Lung (tissue), 16 donors: ENCODE data around the gene GSTO2. TPM values are rescaled to one million over a fixed set of nuclear protein-coding genes. Genes with fewer than 3 reads are reported as not detected.

ENCODE experiments used
- ATAC-seq: fragments of 200-7000 bp; cut with Tn5 transposase; one replicate; pipeline ENCODE4 v1.9.1; 2020; ENCODE audit warnings: moderate number of reproducible peaks; ENCODE audit not compliant: insufficient read depth, low FRiP score
- DNase-seq, 3 donors: peaks; one replicate each; pipeline ENCODE4 v3.0.0-alpha.2; 2013 to 2017
- H3K27ac ChIP-seq, 2 donors: one replicate each; pipeline ENCODE4 v1.5.1; 2013; ENCODE audit warnings: mild to moderate bottlenecking in 2 of 2, moderate library complexity in 2 of 2, control low read depth in 1 of 2, inconsistent platforms in 1 of 2, low read depth in 1 of 2, low read length in 1 of 2
- H3K27me3 ChIP-seq, 3 donors: one replicate each; pipeline ENCODE4 v1.5.1; 2013; ENCODE audit warnings: low read length in 2 of 3; ENCODE audit not compliant: control insufficient read depth in 3 of 3, insufficient read depth in 3 of 3
- H3K36me3 ChIP-seq, 4 donors: one replicate each; pipeline ENCODE4 v1.5.1; 2013; ENCODE audit warnings: low read length in 4 of 4, mild to moderate bottlenecking in 1 of 4, moderate library complexity in 1 of 4; ENCODE audit not compliant: control insufficient read depth in 4 of 4, insufficient read depth in 4 of 4
- H3K4me1 ChIP-seq, 5 donors: one replicate each; pipeline ENCODE4 v1.5.1; 2013; ENCODE audit warnings: low read length in 5 of 5, mild to moderate bottlenecking in 2 of 5, moderate library complexity in 1 of 5; ENCODE audit not compliant: control insufficient read depth in 5 of 5, insufficient read depth in 5 of 5
- H3K4me3 ChIP-seq: one replicate; pipeline ENCODE4 v1.5.1; 2013; ENCODE audit warnings: mild to moderate bottlenecking, control low read depth, moderate library complexity
- H3K9ac ChIP-seq, 2 donors: one replicate each; pipeline ENCODE4 v1.5.1; 2013; ENCODE audit warnings: low read length in 2 of 2, control low read depth in 1 of 2; ENCODE audit not compliant: insufficient read depth in 1 of 2
- H3K9me3 ChIP-seq, 4 donors: one replicate each; pipeline ENCODE4 v1.5.1; 2013; ENCODE audit warnings: low read length in 3 of 4, mild to moderate bottlenecking in 1 of 4, moderate library complexity in 1 of 4; ENCODE audit not compliant: control insufficient read depth in 4 of 4, insufficient read depth in 3 of 4
- CTCF ChIP-seq: IDR thresholded peaks from 2 replicates; pipeline ENCODE4 v1.5.1; 2012; ENCODE audit warnings: mild to moderate bottlenecking; ENCODE audit errors: control extremely low read depth, extremely low read depth
- WGBS, 2 donors: extraction: QIAGEN DNeasy Blood & Tissue Kit; methylation state at CpG; one replicate each; pipeline ENCODE4 v1.1.7; 2013; 5-methylcytosine and 5-hydroxymethylcytosine counted together
- long read RNA-seq, 5 donors: transcript quantifications; one replicate each; lab custom pipeline, GENCODE V29; 2026
- polyA plus RNA-seq, 2 donors: library from polyadenylated mRNA; stranded (reverse); fragments of 200-250 nt; gene quantifications; one replicate each; pipeline ENCODE4 v1.2.1, GENCODE V29; 2013
- total RNA-seq, 2 donors: library from RNA; depleted of rRNA in 1 of 2; stranded (reverse); fragments of >200 nt in 1 of 2; gene quantifications; one replicate each; pipeline ENCODE4 v1.2.1, GENCODE V29; 2014 to 2021
- donor health status: control.
- donor health status: control.
- donor health status: Bipolar disorder and iron deficiency.
- donor health status: healthy.
- donor health status: DM: yes; HTN: yes; CAD: no.

The GSTO2 gene
- total RNA-seq (10 to 100 TPM; 10.6 to 13.5 TPM), polyA plus RNA-seq (10 to 100 TPM in 1 of 2 donors, 1 to 10 TPM in 1; 6.6 to 25.9 TPM)
- long read RNA-seq, donor 1, full-length matches to known transcripts: 2 of 2 reads
- long read RNA-seq, donor 1, partial matches to known transcripts: 0 of 2 reads
- long read RNA-seq, donor 1, other reads (novel, unspliced or antisense): 0 of 2 reads
- long read RNA-seq, donor 2, full-length matches to known transcripts: 5 of 5 reads
- long read RNA-seq, donor 2, partial matches to known transcripts: 0 of 5 reads
- long read RNA-seq, donor 2, other reads (novel, unspliced or antisense): 0 of 5 reads
- long read RNA-seq, donor 3, full-length matches to known transcripts: 1 of 1 reads
- long read RNA-seq, donor 3, partial matches to known transcripts: 0 of 1 reads
- long read RNA-seq, donor 3, other reads (novel, unspliced or antisense): 0 of 1 reads
- long read RNA-seq, donor 4, full-length matches to known transcripts: 4 of 4 reads
- long read RNA-seq, donor 4, partial matches to known transcripts: 0 of 4 reads
- long read RNA-seq, donor 4, other reads (novel, unspliced or antisense): 0 of 4 reads
- long read RNA-seq, donor 5, full-length matches to known transcripts: 6 of 6 reads
- long read RNA-seq, donor 5, partial matches to known transcripts: 0 of 6 reads
- long read RNA-seq, donor 5, other reads (novel, unspliced or antisense): 0 of 6 reads

DNA sequence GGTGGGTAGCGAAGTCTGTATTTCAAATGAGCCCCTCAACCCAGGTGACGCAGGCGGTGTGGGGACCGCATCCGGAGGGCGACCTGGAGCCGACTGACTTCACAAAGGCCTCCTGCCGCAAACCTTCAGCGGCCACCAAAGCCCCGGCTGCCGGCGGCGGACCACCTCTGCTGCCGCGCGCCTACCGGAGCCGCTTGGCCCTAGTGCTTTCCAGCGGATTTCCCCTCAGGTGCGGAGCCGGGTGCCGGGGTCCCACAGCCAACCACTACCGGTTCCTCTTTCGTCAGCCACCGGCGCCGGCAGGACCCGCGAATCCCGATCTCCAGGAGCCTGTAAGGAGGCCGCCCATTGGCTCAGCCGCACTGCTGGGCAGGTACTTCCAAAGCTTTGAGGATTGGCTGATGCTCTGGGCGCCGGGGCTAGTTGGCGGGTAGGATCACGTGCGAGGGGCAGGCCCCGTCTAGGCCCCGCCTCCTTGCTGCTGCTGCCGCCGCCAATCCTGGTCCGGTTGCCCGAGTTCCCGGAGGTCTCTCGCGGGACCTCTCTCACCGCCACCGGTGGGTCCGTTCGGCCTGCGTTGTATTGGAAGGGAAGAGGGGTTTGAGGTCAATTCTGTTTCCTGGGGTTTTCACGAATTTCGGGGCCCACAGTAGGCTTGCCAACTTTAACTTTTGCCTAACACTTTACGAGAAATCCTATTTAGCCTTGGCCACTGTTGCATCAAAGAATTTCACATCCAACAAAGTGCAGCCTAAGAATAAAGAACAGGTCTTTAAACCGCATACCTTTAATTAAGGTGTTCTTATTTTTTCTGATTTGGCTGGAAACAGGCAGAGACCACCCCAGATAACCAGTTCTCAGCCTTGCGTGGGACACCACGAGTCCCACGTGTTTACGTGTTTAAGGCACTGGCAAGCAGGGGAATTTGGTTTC, at the start of gene GSTO2:
Gene GSTO2, plus strand, starts transcription at position 472 of the 933 bp plus-strand sequence. CDS start 5,732 bp downstream, outside the sequence.
- ATAC-seq (peak; percentile 99), DNase-seq (peak; percentile 98 to 99 (median 99))
- 2% methylated on average over 57 to 59 of the region's 59 CpGs for WGBS, 2 donors
- H3K4me3 ChIP-seq: peak within 1 kb of the TSS; percentile 88
- H3K4me1 ChIP-seq: peaks cover 0 to 13% (median 4%) of the 10 kb centered on the region in 5 donors
- TF ChIP-seq CTCF: no peak
- peak within 1 kb of the TSS; percentile 89 to 96 for H3K27ac ChIP-seq
- H3K27me3 ChIP-seq: no peaks in the 10 kb centered on the region
- H3K9me3 ChIP-seq: no peaks in the 10 kb centered on the region
- H3K9ac ChIP-seq: peak within 1 kb of the TSS; percentile 64 to 97
- H3K36me3 ChIP-seq: peaks cover 0 to 23% (median 16%) of the 10 kb centered on the region in 4 donors

DNA sequence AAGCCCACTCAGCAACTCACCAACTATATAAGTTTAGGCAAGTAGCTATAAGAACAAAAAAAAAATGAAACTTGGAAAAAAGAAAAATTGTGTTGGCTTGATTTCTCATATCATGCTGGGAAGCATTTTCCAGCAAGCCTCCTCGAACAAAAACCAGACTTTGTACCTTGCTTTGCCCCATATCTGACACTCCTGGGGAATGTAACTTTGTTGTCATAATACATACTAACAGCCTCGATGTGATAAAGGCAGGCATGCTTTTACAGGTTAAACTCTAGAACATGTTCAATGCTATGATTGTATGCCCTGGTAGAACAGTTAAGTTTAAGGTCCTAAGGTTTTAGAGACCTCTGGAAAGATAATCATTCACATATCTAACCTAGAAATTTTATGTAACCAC, 48.5 kb upstream of the GSTO2 start:
- H3K4me3 ChIP-seq: no peak overlapping the region
- 72 to 81% methylated on average over 2 of the region's 2 CpGs for WGBS, 2 donors
- no peak overlapping the region for H3K9ac ChIP-seq
- no peak overlapping the region for H3K27ac ChIP-seq
- no peaks in the 10 kb centered on the region for H3K36me3 ChIP-seq
- DNase-seq: no peak
- H3K4me1 ChIP-seq: no peaks in the 10 kb centered on the region
- H3K9me3 ChIP-seq: no peaks in the 10 kb centered on the region
- H3K27me3 ChIP-seq: no peaks in the 10 kb centered on the region
- TF ChIP-seq CTCF: no peak
- no peak for ATAC-seq

DNA sequence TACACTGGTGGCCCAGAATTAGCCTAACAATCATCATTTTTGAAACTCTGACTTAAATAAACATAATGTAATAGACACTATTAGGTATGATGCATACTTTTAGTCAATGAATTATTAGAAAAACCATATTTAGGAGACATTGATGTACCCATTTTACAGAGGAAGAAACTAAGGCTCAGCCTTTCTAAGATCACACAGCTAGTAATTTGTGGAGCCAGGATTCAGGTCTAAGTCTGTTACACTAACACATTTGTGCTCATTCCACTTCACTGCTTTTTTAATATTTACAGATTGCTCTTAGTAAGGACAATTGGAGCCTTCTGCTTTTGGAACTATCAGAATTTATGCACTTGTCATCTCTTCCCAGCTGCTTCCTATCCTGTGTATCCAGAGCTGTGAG, 45.7 kb upstream of the GSTO2 start:
- Histone ChIP-seq H3K27me3 (no peaks in the 10 kb centered on the region), H3K9ac (no peak overlapping the region), H3K27ac (no peak overlapping the region), H3K9me3 (no peaks in the 10 kb centered on the region), H3K36me3 (no peaks in the 10 kb centered on the region), H3K4me1 (no peaks in the 10 kb centered on the region), H3K4me3 (no peak overlapping the region)
- no peak for TF ChIP-seq CTCF
- DNase-seq (no peak), ATAC-seq (no peak)
